Ovary (tissue), 3 donors: Measurements from ENCODE around the gene CSNK2A1.

Source experiments
- CTCF ChIP-seq, 3 donors: fragments of 450-650 bp in 2 of 3; fragments of 200-600 bp in 1 of 3; IDR thresholded peaks; one replicate each; pipeline versions ENCODE4 v1.5.1 to v1.8.0; 2016 to 2022; ENCODE audit warnings: antibody characterized with exemption in 3 of 3, mild to moderate bottlenecking in 1 of 3
- POLR2A ChIP-seq: fragments of 450-650 bp; IDR thresholded peaks from one replicate; pipeline ENCODE4 v1.6.1; 2017; ENCODE audit warnings: antibody characterized with exemption, mild to moderate bottlenecking, moderate library complexity
- donor health status: DM: no; HTN: no; CAD: no.

DNA sequence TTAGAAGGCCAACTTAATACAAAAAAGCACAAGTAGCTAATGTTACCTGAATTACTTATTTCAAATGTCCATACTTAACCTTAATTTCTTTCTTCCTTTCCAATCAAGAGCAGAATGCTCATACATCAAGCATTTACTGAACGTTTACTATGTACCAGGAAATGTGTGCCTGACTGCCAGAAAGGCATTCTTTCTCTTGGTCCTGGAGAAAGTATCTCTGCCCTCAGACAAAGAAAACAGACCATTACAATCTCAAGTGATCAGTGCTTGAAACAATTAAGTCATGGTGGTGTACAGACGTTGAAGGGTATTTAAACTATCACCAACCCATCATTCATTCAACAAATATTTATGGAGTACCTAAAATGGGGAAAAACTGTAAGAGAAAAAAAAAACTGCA is 26.4 kb downstream of the CSNK2A1 start:
- TF ChIP-seq CTCF (IDR thresholded peaks at IDR 0.05), result no peak
- TF ChIP-seq POLR2A, result no peak
